HG02870 (cell line): ENCODE data around the gene PLPPR4.
"Not testable (repeated sequence)": the region's sequence is repeated elsewhere in the genome, so short reads cannot be mapped to it uniquely, and the experiment has no call there.

Source experiments
- ATAC-seq: cut with Tn5 transposase; IDR thresholded peaks from one replicate; pipeline ENCODE4 v1.9.1; 2021; ENCODE audit warnings: mild to moderate bottlenecking, moderate library complexity; ENCODE audit not compliant: unreplicated experiment

The PLPPR4 gene

GRCh38 chr1:99266726-99267125, 2.4 kb downstream of the PLPPR4 start:
- no peak for ATAC-seq

GRCh38 chr1:99268021-99268420, 3.7 kb downstream of the PLPPR4 start:
- no peak for ATAC-seq

GRCh38 chr1:99269321-99269720, 5.0 kb downstream of the PLPPR4 start:
- no peak for ATAC-seq

GRCh38 chr1:99270646-99271045, 6.4 kb downstream of the PLPPR4 start:
- ATAC-seq, result no peak

- ATAC-seq, result no peak
These were observed 7.0 kb downstream of the PLPPR4 start for GRCh38 chr1:99271249-99271648.

- ATAC-seq, result no peak
These were observed 12.8 kb downstream of the PLPPR4 start for GRCh38 chr1:99277066-99277465.

- no peak for ATAC-seq
These were observed 15.2 kb downstream of the PLPPR4 start for GRCh38 chr1:99279525-99279924.

- no peak for ATAC-seq
These were observed 16.8 kb downstream of the PLPPR4 start for GRCh38 chr1:99281105-99281504.

GRCh38 chr1:99282536-99282935, 18.2 kb downstream of the PLPPR4 start:
- ATAC-seq, result no peak

GRCh38 chr1:99283521-99283920, 19.2 kb downstream of the PLPPR4 start:
- not testable (repeated sequence) for ATAC-seq

GRCh38 chr1:99292886-99293285, 28.6 kb downstream of the PLPPR4 start:
- no peak for ATAC-seq

GRCh38 chr1:99297923-99298322, 33.6 kb downstream of the PLPPR4 start:
- peak; percentile 54 for ATAC-seq

GRCh38 chr1:99304725-99305282, 40.5 kb downstream of the PLPPR4 start:
- ATAC-seq, result no peak

- no peak for ATAC-seq
These were observed 41.3 kb downstream of the PLPPR4 start for GRCh38 chr1:99305626-99306025.

GRCh38 chr1:99306056-99306455, 41.8 kb downstream of the PLPPR4 start:
- no peak for ATAC-seq

GRCh38 chr1:99306644-99307043, 42.4 kb downstream of the PLPPR4 start:
- ATAC-seq, result no peak

GRCh38 chr1:99315305-99315704, 51.0 kb downstream of the PLPPR4 start:
- ATAC-seq, result no peak

- ATAC-seq, result no peak
These were observed 62.1 kb downstream of the PLPPR4 start for GRCh38 chr1:99326215-99326949.

GRCh38 chr1:99327357-99327756, 63.1 kb downstream of the PLPPR4 start:
- ATAC-seq, result no peak

GRCh38 chr1:99328171-99328570, 63.9 kb downstream of the PLPPR4 start:
- ATAC-seq, result no peak

- ATAC-seq, result no peak
These were observed 66.8 kb downstream of the PLPPR4 start for GRCh38 chr1:99331083-99331482.

GRCh38 chr1:99331636-99332035, 67.3 kb downstream of the PLPPR4 start:
- ATAC-seq, result no peak

GRCh38 chr1:99332561-99332960, 68.3 kb downstream of the PLPPR4 start:
- ATAC-seq, result no peak
